Natural killer cell treated with Interleukin-12 subunit alpha and Interleukin-12 subunit beta and Interleukin-15 and Interleukin-18, amount 100 ng/mL, for 72 hours (primary cell): Measurements from ENCODE around the gene PAM16. TPM values are rescaled to one million over a fixed set of nuclear protein-coding genes. Genes with fewer than 3 reads are reported as not detected.

Experiments
- ATAC-seq, 2 donors: fragments of 150-1000 bp; cut with Tn5 transposase in 1 of 2; sonication (Bioruptor Pico), chemical (Tn5 transposase) in 1 of 2; 2 replicates each; pipeline ENCODE4 v1.10.0; 2021
- DNase-seq: peaks from one replicate; pipeline ENCODE4 v3.0.0; 2022; ENCODE audit warnings: low spot score
- H3K27ac Mint-ChIP-seq, 2 donors: 1 replicate in 1 of 2; 2 replicates in 1 of 2; pipeline ENCODE4 v1.8.0; 2022; ENCODE audit warnings: mixed read lengths in 2 of 2, mild to moderate bottlenecking in 1 of 2, moderate library complexity in 1 of 2
- H3K27me3 Mint-ChIP-seq, 2 donors: 1 replicate in 1 of 2; 2 replicates in 1 of 2; pipeline ENCODE4 v1.8.0; 2022; ENCODE audit warnings: mixed read lengths in 2 of 2
- H3K36me3 Mint-ChIP-seq: one replicate; pipeline ENCODE4 v1.8.0; 2022; ENCODE audit warnings: mixed read lengths
- H3K4me1 Mint-ChIP-seq, 2 donors: 1 replicate in 1 of 2; 2 replicates in 1 of 2; pipeline ENCODE4 v1.8.0; 2022; ENCODE audit warnings: low read depth in 2 of 2, mixed read lengths in 2 of 2, mild to moderate bottlenecking in 1 of 2
- H3K4me3 Mint-ChIP-seq: one replicate; pipeline ENCODE4 v1.8.0; 2022; ENCODE audit warnings: mixed read lengths
- H3K9me3 Mint-ChIP-seq: 2 replicates; pipeline ENCODE4 v1.8.0; 2022; ENCODE audit warnings: mixed read lengths
- total RNA-seq, 2 donors: library from RNA; stranded (reverse); gene quantifications; one replicate each; pipeline ENCODE4 v1.2.3, GENCODE V29; 2022

PAM16 gene
- total RNA-seq, 2 donors from 2014 or later = 59.0 to 114 TPM

- ATAC-seq = no peak
- no peaks in the 10 kb centered on the region for H3K36me3 Mint-ChIP-seq
- H3K4me3 Mint-ChIP-seq = no peak overlapping the region
Observed at GRCh38 chr16:4370151-4370550, 19.0 kb upstream of the PAM16 start.

GRCh38 chr16:4369007-4369733, 18.0 kb upstream of the PAM16 start:
- Mint-ChIP-seq H3K27me3 (no peaks in the 10 kb centered on the region), H3K36me3 (no peaks in the 10 kb centered on the region), H3K27ac (peak overlapping the region in 1 of 2 donors; percentile 29), H3K4me3 (no peak overlapping the region), H3K4me1 (peaks cover 0 to 6% of the 10 kb centered on the region in 2 donors), H3K9me3 (no peaks in the 10 kb centered on the region)
- DNase-seq = no peak
- ATAC-seq = no peak

More at GRCh38 chr16:4370151-4370550, 19.0 kb upstream of the PAM16 start:
- Mint-ChIP-seq H3K4me1 (peaks cover 0 to 6% of the 10 kb centered on the region in 2 donors), H3K27me3 (no peaks in the 10 kb centered on the region), H3K27ac (peak overlapping the region in 1 of 2 donors; percentile 29), H3K9me3 (no peaks in the 10 kb centered on the region)
- DNase-seq = no peak

GRCh38 chr16:4367393-4367856, 16.3 kb upstream of the PAM16 start:
- H3K27ac Mint-ChIP-seq = no peak overlapping the region
- DNase-seq = no peak
- H3K36me3 Mint-ChIP-seq = no peaks in the 10 kb centered on the region
- no peak overlapping the region for H3K4me3 Mint-ChIP-seq
- ATAC-seq = no peak
- H3K4me1 Mint-ChIP-seq = peaks cover 0 to 6% of the 10 kb centered on the region in 2 donors
- H3K9me3 Mint-ChIP-seq = no peaks in the 10 kb centered on the region
- H3K27me3 Mint-ChIP-seq = no peaks in the 10 kb centered on the region

DNA sequence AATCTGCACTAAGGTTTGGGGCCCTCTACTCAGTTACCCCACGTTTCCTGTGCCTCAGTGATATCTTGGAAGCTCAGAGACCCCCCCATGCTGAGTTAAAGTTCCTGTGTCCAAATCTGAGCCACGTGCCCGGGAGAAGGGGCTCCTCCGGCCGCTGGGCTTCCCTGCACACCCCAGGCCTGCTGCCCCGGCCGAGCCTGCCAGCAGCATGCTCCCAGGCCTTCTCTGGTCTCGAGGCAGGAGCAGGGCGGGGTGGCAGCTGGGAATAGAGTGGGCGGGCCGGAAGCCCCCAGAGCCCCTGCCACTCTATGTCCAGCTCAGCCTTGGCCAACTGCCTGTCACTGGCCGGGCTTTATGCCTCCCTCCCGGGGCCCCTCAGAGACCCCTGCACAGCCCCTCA, 14.9 kb upstream of the PAM16 start:
- ATAC-seq (no peak), DNase-seq (no peak)
- H3K27me3 Mint-ChIP-seq = no peaks in the 10 kb centered on the region
- H3K4me3 Mint-ChIP-seq = no peak overlapping the region
- no peaks in the 10 kb centered on the region for H3K9me3 Mint-ChIP-seq
- H3K4me1 Mint-ChIP-seq = peaks cover 0 to 6% of the 10 kb centered on the region in 2 donors
- H3K27ac Mint-ChIP-seq = no peak overlapping the region
- no peaks in the 10 kb centered on the region for H3K36me3 Mint-ChIP-seq

DNA sequence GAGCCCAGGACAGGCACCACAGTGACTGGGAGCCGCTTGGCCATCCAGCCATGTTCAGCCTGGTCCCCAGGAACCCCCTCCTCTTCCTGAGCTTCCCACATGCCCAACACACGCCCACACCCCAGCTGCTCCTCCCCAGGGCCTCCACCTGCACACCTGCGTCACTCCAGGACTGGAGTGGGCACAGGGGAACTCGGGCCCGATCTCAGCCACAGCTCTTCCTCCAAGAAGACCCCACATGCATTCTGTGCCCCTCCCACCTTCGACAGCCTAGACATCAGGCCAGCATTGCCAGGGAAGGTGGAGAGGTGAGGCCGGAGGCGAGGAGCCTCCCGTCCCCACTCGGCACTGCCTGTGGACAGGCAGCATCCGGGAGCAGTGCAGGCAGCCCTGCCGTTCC, 14.5 kb upstream of the PAM16 start:
- no peaks in the 10 kb centered on the region for H3K27me3 Mint-ChIP-seq
- H3K9me3 Mint-ChIP-seq = no peaks in the 10 kb centered on the region
- H3K36me3 Mint-ChIP-seq = no peaks in the 10 kb centered on the region
- H3K4me1 Mint-ChIP-seq = peaks cover 0 to 6% of the 10 kb centered on the region in 2 donors
- DNase-seq (no peak), ATAC-seq (no peak)
- no peak overlapping the region for H3K27ac Mint-ChIP-seq
- H3K4me3 Mint-ChIP-seq = no peak overlapping the region

DNA sequence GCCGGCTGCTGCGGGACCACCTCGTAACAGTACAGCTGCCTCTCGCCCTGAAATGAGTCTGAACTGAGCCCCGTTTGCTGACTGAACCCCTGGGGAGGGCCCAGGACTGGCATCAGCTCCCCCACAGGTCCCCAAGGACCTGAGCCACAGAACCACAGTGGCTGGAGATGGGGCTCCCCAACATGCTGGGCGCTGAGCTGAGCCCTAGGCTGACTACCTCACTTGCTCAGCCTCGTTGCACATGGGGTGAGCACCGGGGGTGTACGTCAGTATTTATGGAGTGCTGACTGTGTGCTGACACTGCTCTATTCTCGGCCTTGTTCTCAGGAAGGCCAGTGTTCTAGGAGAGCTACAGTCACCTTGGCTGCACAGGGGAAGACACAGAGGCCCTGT, 13.9 kb upstream of the PAM16 start:
- H3K36me3 Mint-ChIP-seq = no peaks in the 10 kb centered on the region
- no peak overlapping the region for H3K27ac Mint-ChIP-seq
- DNase-seq (no peak), ATAC-seq (no peak)
- H3K27me3 Mint-ChIP-seq = no peaks in the 10 kb centered on the region
- no peak overlapping the region for H3K4me3 Mint-ChIP-seq
- no peaks in the 10 kb centered on the region for H3K9me3 Mint-ChIP-seq
- peaks cover 0 to 6% of the 10 kb centered on the region in 2 donors for H3K4me1 Mint-ChIP-seq

GRCh38 chr16:4364196-4365013, 13.3 kb upstream of the PAM16 start:
- Mint-ChIP-seq H3K4me3 (no peak overlapping the region), H3K27me3 (no peaks in the 10 kb centered on the region), H3K4me1 (peaks cover 0 to 6% of the 10 kb centered on the region in 2 donors), H3K36me3 (no peaks in the 10 kb centered on the region), H3K27ac (no peak overlapping the region), H3K9me3 (no peaks in the 10 kb centered on the region)
- ATAC-seq (no peak), DNase-seq (no peak)

- no peak for DNase-seq
- Mint-ChIP-seq H3K36me3 (no peaks in the 10 kb centered on the region), H3K4me3 (no peak overlapping the region), H3K27ac (no peak overlapping the region), H3K27me3 (no peaks in the 10 kb centered on the region), H3K9me3 (no peaks in the 10 kb centered on the region), H3K4me1 (peaks cover 0 to 8% of the 10 kb centered on the region in 2 donors)
- no peak for ATAC-seq
Observed at GRCh38 chr16:4362476-4363135, 11.5 kb upstream of the PAM16 start.

GRCh38 chr16:4361944-4362311, 10.8 kb upstream of the PAM16 start:
- Mint-ChIP-seq H3K4me3 (no peak overlapping the region), H3K27me3 (no peaks in the 10 kb centered on the region), H3K4me1 (peaks cover 0 to 4% of the 10 kb centered on the region in 2 donors), H3K9me3 (no peaks in the 10 kb centered on the region), H3K36me3 (no peaks in the 10 kb centered on the region), H3K27ac (no peak overlapping the region)
- DNase-seq = no peak
- ATAC-seq = no peak

DNA sequence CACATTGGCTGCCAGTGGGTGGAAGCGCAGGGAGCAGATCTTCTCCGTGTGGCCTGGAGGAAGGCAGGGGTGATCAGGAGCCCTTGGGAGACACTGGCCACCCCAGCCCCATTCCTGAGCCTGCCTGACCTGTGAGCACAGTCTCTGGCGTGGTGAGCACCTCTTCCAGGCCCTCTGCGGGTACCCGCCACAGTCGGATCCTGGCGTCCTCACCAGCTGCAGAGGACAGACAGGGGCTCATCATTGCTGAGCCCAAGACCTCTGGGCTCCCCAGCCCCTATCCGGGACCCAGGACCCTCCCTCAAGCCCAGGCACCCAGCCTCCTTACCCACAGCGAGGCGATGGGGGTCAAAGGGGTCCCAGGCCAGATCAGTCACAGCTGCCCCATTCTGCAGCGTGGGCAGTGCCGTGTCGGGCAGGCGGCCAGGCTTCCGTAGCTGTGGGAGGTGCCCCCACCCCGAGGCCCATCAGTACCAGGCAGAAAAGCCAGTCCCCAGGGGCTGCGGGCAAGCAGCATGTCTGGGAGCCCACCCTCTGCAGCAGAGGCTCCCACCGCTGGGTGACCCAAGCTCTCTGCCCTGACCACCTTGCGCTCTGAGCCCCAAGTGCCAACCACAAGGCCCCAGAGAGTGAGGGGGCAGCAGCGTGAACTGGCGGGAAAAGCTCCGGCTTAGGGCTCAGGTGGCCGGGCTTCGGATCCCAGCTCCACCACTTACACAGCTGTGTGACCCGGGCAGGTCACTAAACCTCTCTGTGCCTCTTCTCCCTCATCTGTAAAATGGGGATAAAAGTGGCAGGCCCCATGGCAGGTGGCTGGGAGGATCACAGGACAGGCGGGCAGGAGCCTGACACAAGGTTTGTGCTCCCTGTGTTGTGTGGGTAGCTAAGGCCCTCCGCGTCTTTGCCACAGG, 10.2 kb upstream of the PAM16 start:
- DNase-seq (no peak), ATAC-seq (no peak)
- Mint-ChIP-seq H3K27me3 (no peaks in the 10 kb centered on the region), H3K4me1 (peaks cover 0 to 4% of the 10 kb centered on the region in 2 donors), H3K27ac (no peak overlapping the region), H3K36me3 (no peaks in the 10 kb centered on the region), H3K4me3 (no peak overlapping the region), H3K9me3 (no peaks in the 10 kb centered on the region)

DNA sequence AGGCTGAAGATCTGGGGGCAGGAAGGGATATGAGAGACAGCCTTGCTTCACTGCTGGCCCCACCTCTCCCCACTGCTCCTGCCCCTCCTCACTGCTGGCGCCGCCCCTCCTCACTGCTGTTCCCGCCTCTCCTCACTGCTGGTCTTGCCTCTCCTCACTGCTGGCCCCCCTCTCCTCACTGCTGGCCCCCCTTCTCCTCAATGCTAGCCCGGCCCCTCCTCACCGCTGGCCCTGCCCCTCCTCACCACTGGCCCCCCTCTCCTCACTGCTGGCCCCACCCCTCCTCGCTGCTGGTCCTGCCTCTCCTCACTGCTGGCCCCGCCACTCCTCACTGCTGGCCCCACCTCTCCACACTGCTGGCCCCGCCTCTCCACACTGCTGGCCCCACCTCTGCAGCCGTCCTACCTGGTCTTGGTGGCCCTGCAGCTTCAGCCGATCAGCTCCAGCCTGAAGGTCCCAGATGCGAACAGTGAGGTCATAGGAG, 9.5 kb upstream of the PAM16 start:
- DNase-seq = no peak
- H3K4me3 Mint-ChIP-seq = no peak overlapping the region
- ATAC-seq = peak in 1 of 2 donors; percentile 23
- no peaks in the 10 kb centered on the region for H3K9me3 Mint-ChIP-seq
- no peak overlapping the region for H3K27ac Mint-ChIP-seq
- H3K4me1 Mint-ChIP-seq = peaks cover 0 to 4% of the 10 kb centered on the region in 2 donors
- no peaks in the 10 kb centered on the region for H3K27me3 Mint-ChIP-seq
- H3K36me3 Mint-ChIP-seq = no peaks in the 10 kb centered on the region

GRCh38 chr16:4359914-4360313, 8.8 kb upstream of the PAM16 start:
- H3K9me3 Mint-ChIP-seq = no peaks in the 10 kb centered on the region

More at GRCh38 chr16:4359914-4360313, 8.8 kb upstream of the PAM16 start:
- no peak for DNase-seq
- Mint-ChIP-seq H3K36me3 (no peaks in the 10 kb centered on the region), H3K4me3 (no peak overlapping the region), H3K27ac (no peak overlapping the region), H3K4me1 (peaks cover 0 to 5% of the 10 kb centered on the region in 2 donors), H3K27me3 (no peaks in the 10 kb centered on the region)
- ATAC-seq = no peak
